Stimulated activated naive CD4-positive, alpha-beta T cell treated with Interleukin-2 at 50 U/mL for 16 hours (primary cell): ENCODE data around the gene TPSB2.

Experiments
- DNase-seq: peaks from one replicate; lab custom pipeline; 2025; lab: John Stamatoyannopoulos, UW

The TPSB2 gene

GRCh38 chr16:1218930-1219611 lies 10.9 kb downstream of the TPSB2 start:
- DNase-seq = no peak

- no peak for DNase-seq
These were observed 11.7 kb downstream of the TPSB2 start for GRCh38 chr16:1218061-1218929.

GRCh38 chr16:1217526-1217925 lies 12.5 kb downstream of the TPSB2 start:
- no peak for DNase-seq

GRCh38 chr16:1216681-1217400 lies 13.1 kb downstream of the TPSB2 start:
- DNase-seq = no peak

GRCh38 chr16:1216296-1216619 lies 13.7 kb downstream of the TPSB2 start:
- no peak for DNase-seq

GRCh38 chr16:1215574-1216295 lies 14.2 kb downstream of the TPSB2 start:
- no peak for DNase-seq

GRCh38 chr16:1214719-1215118 lies 15.3 kb downstream of the TPSB2 start:
- DNase-seq = no peak

GRCh38 chr16:1213796-1214372 lies 16.1 kb downstream of the TPSB2 start:
- DNase-seq = no peak

- no peak for DNase-seq
These were observed 16.8 kb downstream of the TPSB2 start for GRCh38 chr16:1213231-1213630.

GRCh38 chr16:1212616-1213194 lies 17.3 kb downstream of the TPSB2 start:
- no peak for DNase-seq

- no peak for DNase-seq
These were observed 18.3 kb downstream of the TPSB2 start for GRCh38 chr16:1211451-1212268.

- no peak for DNase-seq
These were observed 19.5 kb downstream of the TPSB2 start for GRCh38 chr16:1210461-1210860.

GRCh38 chr16:1209081-1209480 lies 20.9 kb downstream of the TPSB2 start:
- DNase-seq = no peak

- DNase-seq = no peak
These were observed 21.6 kb downstream of the TPSB2 start for GRCh38 chr16:1208239-1208830.

GRCh38 chr16:1206786-1207185 lies 23.2 kb downstream of the TPSB2 start:
- DNase-seq = no peak

GRCh38 chr16:1206326-1206725 lies 23.7 kb downstream of the TPSB2 start:
- no peak for DNase-seq

GRCh38 chr16:1204933-1205332 lies 25.1 kb downstream of the TPSB2 start:
- DNase-seq = no peak

- DNase-seq = no peak
These were observed 27.7 kb downstream of the TPSB2 start for GRCh38 chr16:1202274-1202673.

GRCh38 chr16:1201444-1201843 lies 28.5 kb downstream of the TPSB2 start:
- no peak for DNase-seq

GRCh38 chr16:1200014-1200627 lies 29.9 kb downstream of the TPSB2 start:
- no peak for DNase-seq
